Measurements from ENCODE around the gene IL12A. TPM values are rescaled to one million over a fixed set of nuclear protein-coding genes. Genes with fewer than 3 reads are reported as not detected.

Gene IL12A
- polyA plus RNA-seq, 6 donors from 2014 or later: 2.8 to 5.3 (median 3.9) TPM; not detected in 1

GRCh38 chr3:159964166-159964973, 24.3 kb upstream of the IL12A start:
- Mint-ChIP-seq H3K27me3 (peaks cover 0 to 8% (median 8%) of the 10 kb centered on the region in 3 donors), H3K9me3 (peaks cover 0 to 4% (median 0%) of the 10 kb centered on the region in 7 donors), H3K27ac (no peak overlapping the region), H3K36me3 (no peaks in the 10 kb centered on the region), H3K4me3 (no peak overlapping the region), H3K4me1 (no peaks in the 10 kb centered on the region)
- DNase-seq (no peak), ATAC-seq (ENCODE audit: low read depth in 2 of 2) (no peak)

GRCh38 chr3:159971311-159971710, 17.3 kb upstream of the IL12A start:
- Mint-ChIP-seq H3K4me1 (no peaks in the 10 kb centered on the region), H3K9me3 (peaks cover 0 to 4% (median 0%) of the 10 kb centered on the region in 7 donors), H3K27me3 (peaks cover 17 to 25% (median 19%) of the 10 kb centered on the region in 3 donors), H3K36me3 (no peaks in the 10 kb centered on the region), H3K4me3 (no peak overlapping the region), H3K27ac (no peak overlapping the region)
- DNase-seq: no peak
- ATAC-seq (ENCODE audit: low read depth in 2 of 2): no peak

GRCh38 chr3:159977295-159977694, 11.3 kb upstream of the IL12A start:
- Mint-ChIP-seq H3K9me3 (peaks cover 0 to 11% (median 2%) of the 10 kb centered on the region in 7 donors), H3K36me3 (no peaks in the 10 kb centered on the region), H3K4me3 (no peak overlapping the region), H3K4me1 (no peaks in the 10 kb centered on the region), H3K27me3 (peaks cover 19 to 21% (median 20%) of the 10 kb centered on the region in 3 donors), H3K27ac (no peak overlapping the region)
- DNase-seq (no peak), ATAC-seq (ENCODE audit: low read depth in 2 of 2) (no peak)

GRCh38 chr3:159978353-159978752, 10.3 kb upstream of the IL12A start:
- DNase-seq (no peak), ATAC-seq (ENCODE audit: low read depth in 2 of 2) (no peak)
- peaks cover 0 to 11% (median under 1%) of the 10 kb centered on the region in 7 donors for H3K9me3 Mint-ChIP-seq
- H3K27me3 Mint-ChIP-seq: peaks cover 19 to 21% (median 20%) of the 10 kb centered on the region in 3 donors
- no peak overlapping the region for H3K4me3 Mint-ChIP-seq
- H3K4me1 Mint-ChIP-seq: no peaks in the 10 kb centered on the region
- no peak overlapping the region for H3K27ac Mint-ChIP-seq
- no peaks in the 10 kb centered on the region for H3K36me3 Mint-ChIP-seq

GRCh38 chr3:159978918-159979703, 9.5 kb upstream of the IL12A start:
- ATAC-seq (ENCODE audit: low read depth in 2 of 2) (no peak), DNase-seq (no peak)
- peaks cover 0 to 11% (median 0%) of the 10 kb centered on the region in 7 donors for H3K9me3 Mint-ChIP-seq
- no peaks in the 10 kb centered on the region for H3K4me1 Mint-ChIP-seq
- H3K4me3 Mint-ChIP-seq: no peak overlapping the region
- peaks cover 16 to 21% (median 20%) of the 10 kb centered on the region in 3 donors for H3K27me3 Mint-ChIP-seq
- no peaks in the 10 kb centered on the region for H3K36me3 Mint-ChIP-seq
- no peak overlapping the region for H3K27ac Mint-ChIP-seq

- Mint-ChIP-seq H3K27me3 (peaks cover 7 to 12% (median 9%) of the 10 kb centered on the region in 3 donors), H3K27ac (no peak overlapping the region), H3K4me3 (peak overlapping the region in 1 of 8 donors; percentile 37), H3K36me3 (no peaks in the 10 kb centered on the region), H3K4me1 (peaks cover 2 to 5% (median 4%) of the 10 kb centered on the region in 3 donors), H3K9me3 (peaks cover 0 to 11% (median 0%) of the 10 kb centered on the region in 7 donors)
- no peak for ATAC-seq (ENCODE audit: low read depth in 2 of 2)
- DNase-seq: no peak
These were observed 6.1 kb upstream of the IL12A start for GRCh38 chr3:159982442-159982974.

GRCh38 chr3:159987291-159987711, 1.3 kb upstream of the IL12A start:
- peak overlapping the region; percentile 86 to 94 (median 92) for H3K4me3 Mint-ChIP-seq
- peak overlapping the region in 3 of 6 donors; percentile 54 to 90 (median 87) for H3K27ac Mint-ChIP-seq
- peaks cover 0 to 4% (median 0%) of the 10 kb centered on the region in 7 donors for H3K9me3 Mint-ChIP-seq
- no peaks in the 10 kb centered on the region for H3K27me3 Mint-ChIP-seq
- DNase-seq (no peak), ATAC-seq (ENCODE audit: low read depth in 2 of 2) (no peak)
- peaks cover 33 to 45% (median 43%) of the 10 kb centered on the region in 3 donors for H3K4me1 Mint-ChIP-seq
- H3K36me3 Mint-ChIP-seq: peaks cover 6 to 9% of the 10 kb centered on the region in 2 donors

- peaks cover 36 to 51% (median 46%) of the 10 kb centered on the region in 3 donors for H3K4me1 Mint-ChIP-seq
- peaks cover 10 to 16% of the 10 kb centered on the region in 2 donors for H3K36me3 Mint-ChIP-seq
- H3K4me3 Mint-ChIP-seq: peak overlapping the region; percentile 86 to 94 (median 92)
- DNase-seq (no peak), ATAC-seq (ENCODE audit: low read depth in 2 of 2) (no peak)
- peaks cover 0 to 4% (median 0%) of the 10 kb centered on the region in 7 donors for H3K9me3 Mint-ChIP-seq
- H3K27me3 Mint-ChIP-seq: no peaks in the 10 kb centered on the region
- H3K27ac Mint-ChIP-seq: peak overlapping the region in 5 of 6 donors; percentile 50 to 92 (median 65)
These were observed 1.6 kb downstream of the IL12A start for GRCh38 chr3:159989973-159990846.

- H3K9me3 Mint-ChIP-seq: peaks cover 0 to 4% (median 0%) of the 10 kb centered on the region in 7 donors
- peaks cover 10 to 23% of the 10 kb centered on the region in 2 donors for H3K36me3 Mint-ChIP-seq
- peak overlapping the region in 2 of 8 donors; percentile 74 to 79 for H3K4me3 Mint-ChIP-seq
- peaks cover 36 to 51% (median 46%) of the 10 kb centered on the region in 3 donors for H3K4me1 Mint-ChIP-seq
- H3K27ac Mint-ChIP-seq: peak overlapping the region in 4 of 6 donors; percentile 42 to 80 (median 53)
- DNase-seq (no peak), ATAC-seq (ENCODE audit: low read depth in 2 of 2) (no peak)
- no peaks in the 10 kb centered on the region for H3K27me3 Mint-ChIP-seq
These were observed 3.0 kb downstream of the IL12A start for GRCh38 chr3:159991591-159991990.

- H3K4me3 Mint-ChIP-seq: peak overlapping the region in 1 of 8 donors; percentile 79
- DNase-seq (no peak), ATAC-seq (ENCODE audit: low read depth in 2 of 2) (no peak)
- H3K36me3 Mint-ChIP-seq: peaks cover 10 to 27% of the 10 kb centered on the region in 2 donors
- H3K9me3 Mint-ChIP-seq: peaks cover 0 to 4% (median 0%) of the 10 kb centered on the region in 7 donors
- H3K4me1 Mint-ChIP-seq: peaks cover 33 to 45% (median 42%) of the 10 kb centered on the region in 3 donors
- peak overlapping the region in 4 of 6 donors; percentile 15 to 80 (median 60) for H3K27ac Mint-ChIP-seq
- no peaks in the 10 kb centered on the region for H3K27me3 Mint-ChIP-seq
These were observed 4.0 kb downstream of the IL12A start for GRCh38 chr3:159992589-159992988.

GRCh38 chr3:159994182-159994581, 5.5 kb downstream of the IL12A start:
- Mint-ChIP-seq H3K9me3 (peaks cover 0 to 4% (median 0%) of the 10 kb centered on the region in 7 donors), H3K4me3 (no peak overlapping the region), H3K27ac (peak overlapping the region in 1 of 6 donors; percentile 63), H3K4me1 (peaks cover 20 to 30% (median 27%) of the 10 kb centered on the region in 3 donors), H3K27me3 (no peaks in the 10 kb centered on the region), H3K36me3 (peaks cover 10 to 27% of the 10 kb centered on the region in 2 donors)
- DNase-seq (no peak), ATAC-seq (ENCODE audit: low read depth in 2 of 2) (no peak)

- ATAC-seq (ENCODE audit: low read depth in 2 of 2) (no peak), DNase-seq (no peak)
- Mint-ChIP-seq H3K4me1 (peaks cover 15 to 22% (median 18%) of the 10 kb centered on the region in 3 donors), H3K4me3 (peak overlapping the region in 1 of 8 donors; percentile 13), H3K9me3 (peaks cover 0 to 4% (median 0%) of the 10 kb centered on the region in 7 donors), H3K36me3 (peaks cover 10 to 27% of the 10 kb centered on the region in 2 donors), H3K27ac (no peak overlapping the region), H3K27me3 (no peaks in the 10 kb centered on the region)
These were observed 6.5 kb downstream of the IL12A start for GRCh38 chr3:159995091-159995490.

Data from naive B cell (primary cell).